ENCODE data around the gene SPRY4. TPM values are rescaled to one million over a fixed set of nuclear protein-coding genes. Genes with fewer than 3 reads are reported as not detected.

Gene SPRY4
- total and polyA plus RNA-seq, 2 of the 13 experiments (the other 11 are each of a cell fraction or from before 2014, with no cell fraction given) = 8.9 to 17.8 TPM

- TF ChIP-seq, protein P1, sequence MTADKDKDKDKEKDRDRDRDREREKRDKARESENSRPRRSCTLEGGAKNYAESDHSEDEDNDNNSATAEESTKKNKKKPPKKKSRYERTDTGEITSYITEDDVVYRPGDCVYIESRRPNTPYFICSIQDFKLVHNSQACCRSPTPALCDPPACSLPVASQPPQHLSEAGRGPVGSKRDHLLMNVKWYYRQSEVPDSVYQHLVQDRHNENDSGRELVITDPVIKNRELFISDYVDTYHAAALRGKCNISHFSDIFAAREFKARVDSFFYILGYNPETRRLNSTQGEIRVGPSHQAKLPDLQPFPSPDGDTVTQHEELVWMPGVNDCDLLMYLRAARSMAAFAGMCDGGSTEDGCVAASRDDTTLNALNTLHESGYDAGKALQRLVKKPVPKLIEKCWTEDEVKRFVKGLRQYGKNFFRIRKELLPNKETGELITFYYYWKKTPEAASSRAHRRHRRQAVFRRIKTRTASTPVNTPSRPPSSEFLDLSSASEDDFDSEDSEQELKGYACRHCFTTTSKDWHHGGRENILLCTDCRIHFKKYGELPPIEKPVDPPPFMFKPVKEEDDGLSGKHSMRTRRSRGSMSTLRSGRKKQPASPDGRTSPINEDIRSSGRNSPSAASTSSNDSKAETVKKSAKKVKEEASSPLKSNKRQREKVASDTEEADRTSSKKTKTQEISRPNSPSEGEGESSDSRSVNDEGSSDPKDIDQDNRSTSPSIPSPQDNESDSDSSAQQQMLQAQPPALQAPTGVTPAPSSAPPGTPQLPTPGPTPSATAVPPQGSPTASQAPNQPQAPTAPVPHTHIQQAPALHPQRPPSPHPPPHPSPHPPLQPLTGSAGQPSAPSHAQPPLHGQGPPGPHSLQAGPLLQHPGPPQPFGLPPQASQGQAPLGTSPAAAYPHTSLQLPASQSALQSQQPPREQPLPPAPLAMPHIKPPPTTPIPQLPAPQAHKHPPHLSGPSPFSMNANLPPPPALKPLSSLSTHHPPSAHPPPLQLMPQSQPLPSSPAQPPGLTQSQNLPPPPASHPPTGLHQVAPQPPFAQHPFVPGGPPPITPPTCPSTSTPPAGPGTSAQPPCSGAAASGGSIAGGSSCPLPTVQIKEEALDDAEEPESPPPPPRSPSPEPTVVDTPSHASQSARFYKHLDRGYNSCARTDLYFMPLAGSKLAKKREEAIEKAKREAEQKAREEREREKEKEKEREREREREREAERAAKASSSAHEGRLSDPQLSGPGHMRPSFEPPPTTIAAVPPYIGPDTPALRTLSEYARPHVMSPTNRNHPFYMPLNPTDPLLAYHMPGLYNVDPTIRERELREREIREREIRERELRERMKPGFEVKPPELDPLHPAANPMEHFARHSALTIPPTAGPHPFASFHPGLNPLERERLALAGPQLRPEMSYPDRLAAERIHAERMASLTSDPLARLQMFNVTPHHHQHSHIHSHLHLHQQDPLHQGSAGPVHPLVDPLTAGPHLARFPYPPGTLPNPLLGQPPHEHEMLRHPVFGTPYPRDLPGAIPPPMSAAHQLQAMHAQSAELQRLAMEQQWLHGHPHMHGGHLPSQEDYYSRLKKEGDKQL (CRISPR knock-in tag; IDR thresholded peaks at IDR 0.05; ENCODE audit: low read depth) = no peak; the same call in 1 of the 2 replicates
- TF ChIP-seq, protein P2, sequence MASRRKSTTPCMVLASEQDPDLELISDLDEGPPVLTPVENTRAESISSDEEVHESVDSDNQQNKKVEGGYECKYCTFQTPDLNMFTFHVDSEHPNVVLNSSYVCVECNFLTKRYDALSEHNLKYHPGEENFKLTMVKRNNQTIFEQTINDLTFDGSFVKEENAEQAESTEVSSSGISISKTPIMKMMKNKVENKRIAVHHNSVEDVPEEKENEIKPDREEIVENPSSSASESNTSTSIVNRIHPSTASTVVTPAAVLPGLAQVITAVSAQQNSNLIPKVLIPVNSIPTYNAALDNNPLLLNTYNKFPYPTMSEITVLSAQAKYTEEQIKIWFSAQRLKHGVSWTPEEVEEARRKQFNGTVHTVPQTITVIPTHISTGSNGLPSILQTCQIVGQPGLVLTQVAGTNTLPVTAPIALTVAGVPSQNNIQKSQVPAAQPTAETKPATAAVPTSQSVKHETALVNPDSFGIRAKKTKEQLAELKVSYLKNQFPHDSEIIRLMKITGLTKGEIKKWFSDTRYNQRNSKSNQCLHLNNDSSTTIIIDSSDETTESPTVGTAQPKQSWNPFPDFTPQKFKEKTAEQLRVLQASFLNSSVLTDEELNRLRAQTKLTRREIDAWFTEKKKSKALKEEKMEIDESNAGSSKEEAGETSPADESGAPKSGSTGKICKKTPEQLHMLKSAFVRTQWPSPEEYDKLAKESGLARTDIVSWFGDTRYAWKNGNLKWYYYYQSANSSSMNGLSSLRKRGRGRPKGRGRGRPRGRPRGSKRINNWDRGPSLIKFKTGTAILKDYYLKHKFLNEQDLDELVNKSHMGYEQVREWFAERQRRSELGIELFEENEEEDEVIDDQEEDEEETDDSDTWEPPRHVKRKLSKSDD (CRISPR knock-in tag; IDR thresholded peaks at IDR 0.05; ENCODE audit: low read depth) = no peak
- TF ChIP-seq ZNF431 (CRISPR knock-in tag; IDR thresholded peaks at IDR 0.05; ENCODE audit: borderline replicate concordance, low read depth) (no peak), KLF9 (CRISPR knock-in tag; IDR thresholded peaks at IDR 0.05; ENCODE audit: low read depth) (no peak), ZNF460 (CRISPR knock-in tag; IDR thresholded peaks at IDR 0.05; ENCODE audit: borderline replicate concordance) (no peak), ZNF446 (CRISPR knock-in tag; IDR thresholded peaks at IDR 0.05) (0 out of 2 replicates have a peak, but pooled peaks have one; percentile 79), SIN3A (IDR thresholded peaks at IDR 0.05; ENCODE audit: borderline replicate concordance, low read depth, low read length) (peak; percentile 26; the same call in 1 of the 2 replicates), ZNF326 (CRISPR knock-in tag; IDR thresholded peaks at IDR 0.05; ENCODE audit: borderline replicate concordance) (no peak), PAWR (CRISPR knock-in tag; IDR thresholded peaks at IDR 0.05; ENCODE audit: borderline replicate concordance) (0 out of 2 replicates have a peak, but pooled peaks have one; percentile 40), GFI1 (CRISPR knock-in tag; IDR thresholded peaks at IDR 0.05; ENCODE audit: borderline replicate concordance) (no peak), ZFY (CRISPR knock-in tag; IDR thresholded peaks at IDR 0.05) (peak; percentile 52), ZNF563 (CRISPR knock-in tag; IDR thresholded peaks at IDR 0.05) (0 out of 2 replicates have a peak, but pooled peaks have one; percentile 47), AFF4 (CRISPR knock-in tag; IDR thresholded peaks at IDR 0.05) (no peak; the same call in 1 of the 2 replicates)
- TF ChIP-seq, protein P3, sequence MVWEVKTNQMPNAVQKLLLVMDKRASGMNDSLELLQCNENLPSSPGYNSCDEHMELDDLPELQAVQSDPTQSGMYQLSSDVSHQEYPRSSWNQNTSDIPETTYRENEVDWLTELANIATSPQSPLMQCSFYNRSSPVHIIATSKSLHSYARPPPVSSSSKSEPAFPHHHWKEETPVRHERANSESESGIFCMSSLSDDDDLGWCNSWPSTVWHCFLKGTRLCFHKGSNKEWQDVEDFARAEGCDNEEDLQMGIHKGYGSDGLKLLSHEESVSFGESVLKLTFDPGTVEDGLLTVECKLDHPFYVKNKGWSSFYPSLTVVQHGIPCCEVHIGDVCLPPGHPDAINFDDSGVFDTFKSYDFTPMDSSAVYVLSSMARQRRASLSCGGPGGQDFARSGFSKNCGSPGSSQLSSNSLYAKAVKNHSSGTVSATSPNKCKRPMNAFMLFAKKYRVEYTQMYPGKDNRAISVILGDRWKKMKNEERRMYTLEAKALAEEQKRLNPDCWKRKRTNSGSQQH (CRISPR knock-in tag; IDR thresholded peaks at IDR 0.05; ENCODE audit: low read depth) = 0 out of 2 replicates have a peak, but pooled peaks have one; percentile 11
Observed at GRCh38 chr5:142324136-142324870, 518 bp downstream of the SPRY4 start (continued).

All from HepG2 (cell line).